Suppressor macrophage treated with lipopolysaccharide for 4 hours (primary cell): ENCODE measurements around the gene CEP63.

Source experiments
- DNase-seq: peaks from one replicate; pipeline ENCODE4 v3.0.0-alpha.2; 2020

The CEP63 gene

GRCh38 chr3:134471521-134472193 lies 14.2 kb upstream of the CEP63 start:
- DNase-seq = no peak

- DNase-seq = no peak
Observed at GRCh38 chr3:134472831-134473230, 13.0 kb upstream of the CEP63 start.

GRCh38 chr3:134473868-134474546 lies 11.8 kb upstream of the CEP63 start:
- DNase-seq = peak; percentile 90

GRCh38 chr3:134474956-134475355 lies 10.9 kb upstream of the CEP63 start:
- no peak for DNase-seq

- no peak for DNase-seq
Observed at GRCh38 chr3:134476306-134476705, 9.6 kb upstream of the CEP63 start.

GRCh38 chr3:134477002-134477401 lies 8.9 kb upstream of the CEP63 start:
- no peak for DNase-seq

GRCh38 chr3:134477938-134478337 lies 7.9 kb upstream of the CEP63 start:
- no peak for DNase-seq

- DNase-seq = no peak
Observed at GRCh38 chr3:134480546-134480945, 5.3 kb upstream of the CEP63 start.

- no peak for DNase-seq
Observed at GRCh38 chr3:134481166-134481565, 4.7 kb upstream of the CEP63 start.

- no peak for DNase-seq
Observed at GRCh38 chr3:134482622-134483021, 3.2 kb upstream of the CEP63 start.

- peak; percentile 36 for DNase-seq
Observed at GRCh38 chr3:134483195-134483900, 2.5 kb upstream of the CEP63 start.

GRCh38 chr3:134485075-134485717 lies 661 bp upstream of the CEP63 start:
- peak; percentile 32 for DNase-seq

GRCh38 chr3:134486577-134487041 lies 752 bp downstream of the CEP63 start:
- DNase-seq = peak; percentile 42

GRCh38 chr3:134487406-134487805 lies 1.5 kb downstream of the CEP63 start:
- peak; percentile 88 for DNase-seq

GRCh38 chr3:134494495-134494894 lies 8.6 kb downstream of the CEP63 start:
- DNase-seq = no peak

- DNase-seq = no peak
Observed at GRCh38 chr3:134495980-134496379, 10.1 kb downstream of the CEP63 start.

- DNase-seq = no peak
Observed at GRCh38 chr3:134496471-134497071, 10.7 kb downstream of the CEP63 start.

GRCh38 chr3:134503266-134503665 lies 17.4 kb downstream of the CEP63 start:
- no peak for DNase-seq

GRCh38 chr3:134504132-134504531 lies 18.3 kb downstream of the CEP63 start:
- no peak for DNase-seq

GRCh38 chr3:134505485-134505884 lies 19.6 kb downstream of the CEP63 start:
- DNase-seq = no peak

GRCh38 chr3:134511500-134511899 lies 25.6 kb downstream of the CEP63 start:
- DNase-seq = no peak

- no peak for DNase-seq
Observed at GRCh38 chr3:134516905-134517304, 31.0 kb downstream of the CEP63 start.

GRCh38 chr3:134517791-134518190 lies 31.9 kb downstream of the CEP63 start:
- DNase-seq = peak; percentile 58
